Suppressor macrophage treated with lipopolysaccharide for 4 hours (primary cell): ENCODE results near the gene PLA2G4F.

ENCODE experiments used
- DNase-seq: peaks from one replicate; pipeline ENCODE4 v3.0.0-alpha.2; 2020

PLA2G4F gene

DNA sequence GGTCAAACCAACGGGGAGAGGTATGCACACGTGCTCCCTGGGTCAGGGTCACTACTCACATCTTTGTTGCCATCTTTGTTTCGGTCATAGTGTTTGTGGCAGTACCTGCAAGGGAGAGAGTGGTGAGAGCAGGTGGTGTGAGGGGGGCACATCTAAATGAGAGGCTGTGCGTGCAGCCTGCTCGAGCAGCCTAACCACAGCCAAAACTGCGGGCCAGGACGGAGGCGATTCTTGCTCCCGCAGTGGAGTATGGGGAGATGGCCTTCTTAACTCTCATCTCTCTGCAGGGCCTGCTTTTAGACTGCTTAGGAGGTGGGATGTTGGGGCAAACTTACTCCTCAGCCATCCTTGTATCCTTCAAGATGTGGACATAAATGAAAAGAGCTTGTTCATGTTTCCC, 6.9 kb upstream of the PLA2G4F start:
- DNase-seq = no peak

DNA sequence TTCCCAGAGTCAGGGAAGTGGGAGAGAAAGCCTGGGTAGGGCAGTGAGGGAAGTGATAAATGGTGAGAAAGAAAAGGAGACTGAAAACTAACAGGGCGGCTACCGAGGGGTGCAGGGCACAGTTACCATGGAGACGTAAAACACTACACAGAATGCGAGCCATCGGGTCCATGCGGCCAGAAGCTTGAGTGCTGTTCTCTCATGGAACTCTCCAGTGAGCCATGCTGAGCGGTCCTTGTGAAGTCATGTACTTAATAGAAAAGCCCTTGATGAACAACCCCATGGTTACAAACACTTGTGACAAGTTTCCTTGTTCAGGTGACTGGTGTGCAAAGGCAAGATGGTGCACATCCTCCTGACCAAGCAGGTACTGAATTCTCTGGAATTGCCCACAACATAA, 3.7 kb upstream of the PLA2G4F start:
- no peak for DNase-seq

DNA sequence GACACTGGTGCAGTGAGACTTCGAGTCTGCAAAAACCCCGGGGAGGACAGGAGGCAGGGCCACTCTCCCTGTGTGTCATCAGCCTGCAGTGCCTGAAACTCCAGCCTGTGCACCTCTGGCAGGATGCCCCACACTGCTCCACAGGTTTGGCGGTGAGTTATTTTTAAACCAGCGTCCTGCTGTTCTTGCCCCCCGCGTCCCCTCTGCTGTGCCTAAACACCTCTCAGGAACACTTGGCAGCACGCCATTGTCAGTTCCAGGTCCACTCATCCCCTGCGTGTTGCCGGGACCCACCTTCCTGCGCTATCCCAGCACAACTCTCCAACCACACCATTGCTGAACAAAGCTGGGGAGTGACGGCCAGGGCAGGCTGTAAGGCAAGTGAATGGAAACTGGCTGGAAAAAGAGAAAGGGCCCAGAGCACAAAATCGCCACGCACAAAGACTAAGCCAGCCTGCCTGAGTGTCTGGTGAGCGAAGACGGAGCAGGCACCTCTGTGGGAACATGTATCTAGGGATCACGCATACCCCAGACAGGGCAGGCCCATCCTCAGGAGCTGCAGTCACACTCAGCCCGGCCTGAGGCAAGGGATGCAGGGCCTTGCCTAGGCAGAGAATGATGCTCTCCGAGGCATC, 3.1 kb upstream of the PLA2G4F start:
- DNase-seq = no peak

DNA sequence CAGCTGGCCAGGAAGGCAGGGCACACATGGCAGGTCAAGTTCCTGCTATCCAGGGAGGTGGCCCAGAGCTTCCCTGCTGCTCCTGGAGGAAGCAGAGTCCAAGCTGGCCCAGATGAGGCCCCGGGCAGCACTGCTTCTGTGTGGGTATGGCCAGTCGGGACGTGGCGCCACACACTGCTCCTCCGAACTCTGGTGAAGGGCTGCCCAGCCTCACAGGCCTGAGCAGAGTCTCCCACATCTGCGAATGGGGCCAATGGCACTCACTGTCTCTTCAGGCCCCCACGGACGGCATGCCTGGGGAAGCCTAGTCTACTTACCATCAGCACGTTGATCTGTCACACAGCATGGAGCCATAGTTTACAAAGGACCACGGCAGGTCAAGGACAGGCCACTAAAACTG, 2.5 kb upstream of the PLA2G4F start:
- no peak for DNase-seq

DNA sequence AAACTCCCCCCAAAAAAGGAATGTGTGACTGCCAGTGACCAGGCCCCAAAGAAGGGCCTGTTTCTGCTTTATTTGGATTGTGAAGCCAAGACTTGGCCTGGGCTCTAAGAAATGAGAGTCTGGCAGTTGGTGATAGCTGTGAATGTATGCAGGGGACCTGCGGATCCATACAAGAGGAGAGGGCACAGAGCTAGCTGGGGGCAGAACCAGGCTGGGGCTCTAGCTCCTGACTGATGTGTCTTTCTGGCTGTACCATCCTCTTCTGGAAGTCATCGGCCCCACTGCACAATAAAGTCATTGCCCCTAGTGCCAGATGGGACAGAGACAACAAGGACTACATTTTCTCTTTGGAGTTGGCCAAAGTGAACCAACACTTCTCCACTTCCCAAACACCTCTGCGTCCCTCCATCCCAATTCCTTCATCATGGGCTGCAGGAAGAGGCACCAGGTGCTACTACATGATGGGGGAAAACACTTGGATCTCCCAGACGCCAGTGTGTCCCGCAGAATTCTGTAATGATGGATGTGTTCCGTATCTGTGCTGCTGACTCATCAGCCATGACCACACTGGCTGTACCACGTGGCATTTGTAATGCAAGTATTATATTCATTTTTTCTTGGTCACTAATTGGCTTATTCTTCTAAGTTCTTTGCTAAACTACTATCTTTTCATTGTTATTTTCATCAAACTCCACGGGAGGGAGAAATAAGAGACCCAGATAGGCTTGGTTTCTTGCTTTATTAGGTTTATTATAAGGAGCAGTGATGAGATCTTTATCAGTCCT, 1.7 kb upstream of the PLA2G4F start:
- peak; percentile 64 for DNase-seq

DNA sequence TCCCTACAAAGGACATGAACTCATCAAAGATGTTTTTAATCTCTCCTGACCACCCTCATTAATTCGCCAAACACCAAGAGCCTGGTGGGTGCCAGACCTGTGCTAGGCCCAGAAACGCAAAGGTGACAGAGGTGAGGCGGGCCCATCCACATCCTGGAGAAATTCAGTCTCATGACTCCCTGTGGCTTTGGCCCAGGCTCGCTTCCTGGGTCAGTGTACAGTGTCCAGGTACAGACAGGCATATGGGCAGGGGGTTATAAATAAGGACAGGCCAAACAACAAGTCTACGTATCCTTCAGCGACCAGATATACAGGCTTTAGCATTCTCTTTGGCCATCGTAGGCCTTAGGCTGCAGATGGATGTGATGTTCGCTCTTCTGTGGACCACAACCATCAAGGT, 945 bp upstream of the PLA2G4F start:
- DNase-seq = no peak

DNA sequence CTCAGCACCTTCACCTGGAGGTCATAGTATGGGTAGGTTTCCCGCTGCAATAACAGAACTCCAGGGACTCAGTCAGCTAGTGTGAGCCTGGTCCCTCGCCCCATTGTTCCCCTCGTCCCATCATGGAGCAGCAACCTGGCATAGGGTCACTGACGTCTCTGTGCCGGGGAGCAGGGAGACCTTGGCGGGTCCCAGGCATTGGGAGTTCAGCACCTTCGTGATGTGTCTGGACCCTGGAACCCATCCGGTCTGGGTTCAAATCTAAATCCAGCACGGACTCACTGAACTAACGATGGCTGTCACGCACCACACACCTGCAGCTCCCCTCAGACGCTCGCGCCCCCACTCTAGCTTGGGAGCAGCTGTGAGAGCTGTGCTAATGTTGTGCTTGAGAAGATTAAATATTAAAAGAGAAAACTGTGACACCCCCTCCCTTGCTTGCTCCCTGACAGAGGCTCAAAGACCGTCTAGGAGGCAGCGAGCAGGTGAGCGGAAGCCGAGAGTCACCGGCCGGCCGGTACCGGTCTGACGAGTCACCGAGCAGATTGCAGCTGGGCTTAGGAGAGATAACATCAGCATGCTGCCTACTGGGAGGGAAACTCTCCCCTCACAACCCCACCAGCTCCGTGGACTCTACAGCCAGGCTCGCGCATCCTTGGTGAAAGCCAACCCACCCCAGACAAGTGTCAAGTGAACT, 742 bp downstream of the PLA2G4F start:
- no peak for DNase-seq

DNA sequence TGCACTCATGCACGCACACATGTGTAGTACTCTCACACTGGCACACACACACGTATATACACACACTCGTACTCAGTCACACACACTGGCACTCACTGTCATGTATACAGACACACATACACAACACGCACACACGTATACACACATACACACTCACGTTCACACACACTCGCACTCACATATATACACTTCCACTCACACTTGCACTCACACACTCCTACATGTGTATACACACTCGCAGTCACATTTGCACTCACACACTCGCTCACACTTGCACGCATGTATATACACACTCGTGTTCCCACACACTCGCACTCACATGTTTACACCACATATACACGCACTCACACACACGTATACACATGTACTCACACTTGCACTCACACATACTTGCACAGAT, 1.5 kb downstream of the PLA2G4F start:
- DNase-seq = no peak

DNA sequence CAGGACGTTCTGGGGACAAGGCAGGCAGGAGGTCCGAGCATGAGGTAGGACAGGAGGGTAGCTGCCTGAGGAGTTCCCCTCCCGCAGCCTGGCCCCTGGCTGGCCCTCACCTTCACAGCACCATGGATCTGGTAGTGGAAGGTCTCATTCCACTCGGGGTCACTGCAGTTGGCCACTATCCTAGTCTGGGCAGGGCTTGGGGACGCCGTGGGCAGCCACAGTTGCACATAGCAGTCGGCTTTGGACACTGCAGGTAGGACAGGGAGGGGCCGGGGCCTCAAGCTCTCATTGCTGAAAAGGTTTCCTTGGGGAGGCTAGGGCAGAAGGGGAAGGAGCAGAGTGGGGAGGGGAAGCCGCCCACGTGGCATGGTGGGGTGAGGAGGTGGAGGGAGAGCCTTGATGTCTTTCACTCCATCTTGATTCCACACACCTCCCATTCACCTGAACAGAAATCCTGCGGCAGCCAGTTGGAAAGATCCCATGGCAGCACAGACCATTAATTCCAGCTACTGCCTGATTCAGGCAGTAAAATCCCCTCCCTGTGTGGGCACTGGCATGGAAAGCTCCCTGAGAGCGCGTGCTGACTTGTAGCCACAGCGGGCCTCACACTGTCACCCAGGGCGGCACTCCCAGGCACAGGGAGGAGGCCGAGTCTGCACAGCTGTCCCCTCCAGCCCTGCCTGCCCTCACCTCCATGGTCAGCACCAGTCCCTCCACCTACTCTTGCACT, 2.1 kb downstream of the PLA2G4F start:
- no peak for DNase-seq

DNA sequence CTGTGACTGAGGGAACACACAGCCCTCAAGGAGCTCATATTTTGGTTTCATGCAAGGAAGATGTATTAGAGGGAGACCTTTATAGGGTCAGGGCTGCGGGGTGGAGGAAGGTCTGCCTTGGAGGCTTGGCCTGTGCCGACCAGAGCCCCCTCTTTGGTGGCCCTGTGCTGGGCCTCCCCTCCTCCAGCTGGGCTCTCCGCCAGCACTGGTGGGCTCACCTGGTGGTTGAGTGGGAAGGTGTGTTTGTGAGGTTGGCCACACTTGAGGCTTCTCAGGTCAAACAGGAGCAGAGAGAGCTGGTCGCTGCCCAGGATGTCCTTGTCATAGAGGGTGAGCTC, 2.6 kb downstream of the PLA2G4F start:
- DNase-seq = no peak

DNA sequence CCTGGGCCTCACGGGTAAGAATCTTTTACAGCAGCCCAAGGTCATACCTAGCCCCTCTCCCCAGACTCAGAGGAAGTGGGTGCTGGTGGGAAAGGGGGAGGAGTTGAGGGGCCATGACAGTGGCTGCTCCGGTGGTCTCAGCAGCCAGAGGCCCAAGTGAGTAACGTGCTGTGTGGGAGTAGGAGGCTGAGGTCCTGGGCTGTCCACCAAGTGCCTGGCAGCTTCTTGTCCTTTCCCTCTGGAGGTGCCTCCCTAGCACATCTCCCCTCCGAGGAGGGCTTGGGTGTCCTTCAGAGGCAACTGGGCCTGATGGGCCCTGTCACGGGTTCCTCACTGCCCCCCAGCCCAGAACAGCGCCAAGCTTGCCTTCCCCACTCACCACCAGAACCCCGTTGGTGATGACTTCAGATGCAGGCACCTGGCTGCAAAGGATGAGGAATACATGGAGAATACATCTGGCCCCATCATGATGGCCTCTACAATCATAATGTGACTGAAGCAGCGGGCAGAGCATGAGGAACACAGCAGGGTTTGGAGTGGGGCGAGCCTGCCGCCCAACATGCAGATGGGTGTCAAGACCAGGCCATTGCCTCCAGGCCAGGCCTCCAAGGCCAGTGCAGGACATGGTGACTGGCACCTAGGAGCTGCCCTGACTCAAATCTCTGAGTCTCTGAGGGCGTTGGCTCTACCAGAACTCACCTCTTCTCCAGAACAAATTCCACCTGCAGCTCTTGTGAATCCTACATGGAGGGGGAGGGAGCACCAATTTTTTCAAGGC, 3.3 kb downstream of the PLA2G4F start:
- DNase-seq = no peak

DNA sequence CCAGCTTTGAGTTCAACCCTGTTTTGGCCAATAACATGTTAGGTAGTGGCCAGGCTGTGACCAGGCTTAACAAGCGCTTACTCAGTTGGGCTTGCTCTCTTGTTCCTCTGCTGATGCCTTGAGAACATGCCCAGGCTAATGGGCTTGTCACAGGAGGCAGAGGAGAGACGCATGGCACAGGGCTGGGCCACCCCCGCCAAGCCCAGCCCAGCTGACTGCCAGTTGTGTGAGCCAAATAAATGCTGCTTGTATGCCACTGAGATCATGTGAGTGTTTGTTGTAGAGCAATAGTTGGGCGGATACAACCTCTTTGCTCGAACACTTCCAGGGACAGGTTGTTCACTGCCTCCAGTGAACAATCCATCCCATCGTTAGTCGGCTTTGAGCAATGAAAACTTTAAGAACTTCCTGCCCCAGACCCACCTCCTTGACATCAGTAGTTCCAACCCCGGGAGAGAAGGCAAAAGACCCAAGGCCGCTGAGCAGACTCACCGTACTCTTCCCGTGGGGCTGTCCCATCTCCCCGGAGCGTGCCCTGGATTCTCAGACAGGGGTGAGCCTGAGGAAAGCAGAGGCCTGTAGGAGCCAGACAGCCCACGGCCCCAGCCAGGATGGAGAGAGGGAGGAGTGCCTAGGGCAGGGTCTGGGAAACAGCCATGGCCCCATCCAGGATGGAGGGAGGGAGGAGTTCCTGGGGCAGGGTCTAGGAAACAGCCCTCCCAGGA, 4.1 kb downstream of the PLA2G4F start:
- no peak for DNase-seq

DNA sequence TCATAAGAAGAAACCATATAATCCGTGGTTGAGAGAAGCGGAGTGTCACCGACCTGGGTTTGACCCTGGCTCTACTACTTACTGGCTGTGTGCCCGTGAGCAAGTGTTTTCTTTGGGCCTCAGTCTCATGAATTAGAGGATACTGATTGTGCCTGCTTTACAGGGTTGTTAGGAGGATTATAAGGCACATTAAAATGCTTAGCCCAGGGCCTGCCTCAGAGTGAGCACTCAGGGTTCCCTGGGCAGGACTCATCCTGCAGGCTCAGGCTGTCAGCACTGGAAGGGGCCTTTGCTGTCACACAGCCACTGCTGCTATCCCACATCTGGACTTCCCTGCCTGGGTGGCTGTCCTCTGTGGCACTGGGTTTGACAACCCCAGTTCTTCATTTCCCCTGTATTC, 4.7 kb downstream of the PLA2G4F start:
- DNase-seq = no peak

DNA sequence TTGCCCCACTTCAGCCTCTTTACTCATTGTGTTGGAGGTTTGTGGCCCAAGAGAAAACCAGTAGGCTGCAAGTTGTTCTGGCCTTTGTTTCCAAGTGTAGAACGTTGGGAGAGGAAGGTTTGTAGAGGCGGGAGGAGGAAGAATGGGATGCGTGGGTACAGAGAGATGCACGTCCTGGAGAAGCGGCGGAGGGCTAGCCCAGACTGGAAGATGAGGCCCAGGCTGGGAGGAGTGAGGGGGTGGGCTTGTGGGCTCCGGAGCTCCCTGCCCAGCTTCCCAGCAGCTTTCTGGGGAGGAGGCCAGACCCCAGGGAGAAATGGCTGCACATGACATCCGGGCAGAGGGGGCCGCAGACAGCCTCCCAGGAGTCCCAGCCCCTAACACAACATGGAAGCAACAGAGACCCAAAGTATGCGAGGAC, 5.3 kb downstream of the PLA2G4F start:
- DNase-seq = no peak

DNA sequence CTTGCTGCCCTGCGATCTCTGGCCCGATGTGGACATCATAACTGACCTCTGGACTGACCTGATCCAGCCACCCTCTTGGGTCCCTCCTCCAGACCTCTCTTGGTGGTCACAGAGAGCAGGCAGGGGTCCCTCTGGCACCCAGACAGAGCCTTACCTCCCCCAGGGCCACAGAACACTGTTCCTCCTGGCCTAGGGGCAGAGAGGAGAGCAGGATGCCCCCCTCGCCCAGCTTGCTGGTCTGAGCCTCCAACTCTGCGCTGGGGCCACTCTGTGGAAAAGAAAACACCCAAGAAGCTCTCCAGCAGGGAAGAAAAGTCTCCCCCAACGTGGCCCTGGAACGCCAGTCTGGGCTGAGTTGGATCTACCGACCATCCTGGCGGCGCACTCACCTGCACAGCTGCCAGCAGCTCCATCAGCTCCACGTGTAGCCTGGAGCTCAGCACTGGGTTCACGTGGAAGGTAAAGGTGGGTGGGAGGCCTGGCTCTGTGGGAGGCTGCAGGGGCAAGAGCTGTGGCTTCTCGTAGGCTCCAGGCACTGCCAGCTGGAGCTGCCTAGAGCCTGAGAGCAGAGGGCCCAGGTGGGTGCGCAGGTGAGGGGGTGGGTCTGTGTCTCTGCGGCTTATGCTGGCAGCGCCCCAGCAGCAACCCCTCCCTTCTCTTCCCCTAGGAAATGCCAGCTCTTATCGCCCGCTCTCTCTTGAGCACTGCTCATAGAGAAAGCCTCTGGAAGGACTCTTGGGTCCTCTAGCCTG, 6.0 kb downstream of the PLA2G4F start:
- DNase-seq = no peak

DNA sequence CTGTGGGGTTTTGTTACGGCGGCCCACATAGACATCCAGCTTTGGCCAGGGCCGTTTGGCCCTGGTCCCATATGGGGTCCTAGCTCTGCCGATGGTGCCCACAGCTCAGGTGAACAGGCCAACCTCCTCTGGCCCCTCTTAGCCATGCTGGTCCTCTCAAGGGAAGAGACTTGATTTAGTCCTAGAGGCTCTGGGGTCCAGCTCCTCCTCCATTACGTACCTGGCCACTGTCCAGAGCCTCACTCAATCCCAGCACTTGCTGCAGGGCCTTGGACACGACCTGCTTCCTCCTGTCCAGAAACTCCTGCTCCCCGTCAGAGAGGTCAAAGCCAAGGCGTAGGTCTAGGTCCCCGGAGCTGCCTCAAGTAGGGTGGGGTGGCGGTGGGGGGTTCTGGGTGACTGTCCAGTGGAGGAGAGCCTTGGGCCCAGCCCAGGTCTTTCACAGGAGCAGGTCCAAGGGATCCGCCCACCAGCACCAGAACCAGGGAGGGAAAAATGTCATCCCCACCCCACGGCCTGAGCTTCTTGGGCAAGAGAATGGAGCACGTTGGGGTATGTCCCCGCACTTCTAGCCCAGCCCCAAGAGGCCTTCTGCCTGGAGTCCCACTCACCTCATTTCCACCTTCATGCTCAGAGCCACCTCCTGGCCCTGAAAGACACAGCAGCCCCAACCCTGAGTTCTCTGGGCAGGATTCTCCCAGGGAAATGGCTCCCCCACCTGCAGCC, 6.8 kb downstream of the PLA2G4F start:
- DNase-seq = no peak

DNA sequence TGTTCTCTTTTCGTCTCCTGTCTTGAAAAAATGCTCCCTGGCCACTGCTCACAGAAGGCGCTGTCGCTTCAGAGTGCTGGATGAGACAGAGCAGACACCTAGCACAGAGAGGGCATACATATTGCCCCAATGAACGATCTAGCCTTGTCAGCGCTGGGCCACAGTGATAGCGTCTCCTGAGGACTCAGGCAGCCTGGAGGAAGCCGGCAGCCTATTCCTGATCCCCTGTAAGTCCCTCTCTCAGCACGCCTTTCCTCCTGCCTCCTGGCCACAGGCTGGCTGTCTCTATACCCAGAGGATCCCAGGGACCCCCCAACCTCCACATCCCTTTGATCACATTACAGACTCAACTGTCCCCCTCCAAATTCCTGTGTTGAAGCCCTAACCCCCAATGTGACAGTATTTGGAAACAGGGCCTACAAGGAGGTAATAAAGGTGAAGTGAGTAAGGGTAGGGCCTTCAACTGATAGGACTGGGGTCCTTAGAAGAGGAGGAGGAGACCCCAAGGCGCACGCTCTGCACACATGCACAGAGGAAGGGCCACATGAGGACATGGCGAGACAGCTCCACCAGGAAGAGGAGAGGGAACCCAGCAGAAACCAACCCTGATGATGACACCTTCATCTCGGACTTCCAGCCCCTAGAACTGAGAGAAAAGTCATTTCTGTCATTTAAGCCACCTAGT, 7.5 kb downstream of the PLA2G4F start:
- DNase-seq = no peak

DNA sequence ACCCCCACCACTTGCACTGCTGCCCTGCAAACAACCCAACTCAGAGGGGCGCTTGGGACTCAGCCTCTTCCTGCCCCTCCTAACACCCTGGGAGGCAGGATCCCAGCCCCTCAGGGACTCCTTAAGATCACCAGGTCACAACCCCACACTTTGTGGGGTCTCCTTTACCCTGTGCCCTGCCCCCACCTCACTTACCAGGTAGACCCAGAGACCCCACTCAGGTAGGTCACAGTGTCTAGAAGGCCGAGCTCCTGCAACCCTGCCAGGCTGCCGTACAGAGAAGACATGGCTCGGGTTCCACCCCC, 9.1 kb downstream of the PLA2G4F start:
- DNase-seq = no peak

DNA sequence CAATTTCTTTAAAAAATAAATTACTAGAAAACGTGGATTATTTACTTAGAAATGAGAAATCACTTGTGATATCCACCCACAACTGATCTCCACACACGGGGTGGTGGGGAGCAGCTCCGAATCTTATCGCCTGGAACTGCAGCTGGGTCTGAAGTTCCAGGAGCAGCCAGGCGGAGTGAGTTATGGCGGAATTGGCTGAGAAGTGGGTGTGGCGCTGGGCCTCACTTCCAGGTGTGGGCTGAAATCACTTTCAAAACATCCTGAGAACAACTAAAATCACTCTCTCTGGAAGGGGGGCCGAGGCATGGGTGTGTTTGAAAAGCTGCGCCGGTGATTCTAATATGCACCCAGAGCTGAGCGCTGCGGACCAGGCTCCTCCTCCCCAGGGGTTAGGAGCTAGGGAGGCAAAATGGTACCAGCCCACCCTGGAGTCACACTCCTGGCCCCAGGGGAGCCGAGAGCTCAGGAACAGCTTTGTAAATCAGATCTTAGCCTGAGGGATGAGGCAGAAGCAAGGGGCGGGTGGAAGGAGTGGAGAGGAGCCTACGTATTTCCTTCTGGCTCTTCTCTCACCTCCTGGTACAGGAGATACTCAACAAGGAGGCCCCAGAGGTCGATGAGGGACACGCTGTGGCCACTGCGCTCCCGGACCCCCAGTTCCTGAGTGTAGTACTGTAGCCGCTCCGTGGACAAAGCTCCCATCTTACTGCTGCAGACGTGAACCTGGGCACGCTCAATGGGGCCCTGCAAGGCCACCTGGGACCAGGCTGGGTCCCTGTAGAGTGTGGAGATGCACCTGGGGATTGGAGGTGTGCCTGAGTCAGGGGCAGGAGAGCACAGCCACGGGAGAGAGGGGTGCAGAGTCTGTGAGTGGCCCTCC, 9.6 kb downstream of the PLA2G4F start:
- DNase-seq = no peak
